HuH-7 (cell line): Measurements from ENCODE around the gene CCNY.

Source experiments
- DNase-seq: peaks from one replicate; pipeline ENCODE4 v3.0.0; 2011; ENCODE audit warnings: low spot score

The CCNY gene

GRCh38 chr10:35331894-35332640 lies 4.2 kb upstream of the CCNY start:
- no peak for DNase-seq

- no peak for DNase-seq
Observed at GRCh38 chr10:35334297-35334696, 2.0 kb upstream of the CCNY start.

GRCh38 chr10:35335133-35336083 lies 901 bp upstream of the CCNY start:
- no peak for DNase-seq

- peak; percentile 35 for DNase-seq
Observed at GRCh38 chr10:35336921-35337823, 863 bp downstream of the CCNY start.

- no peak for DNase-seq
Observed at GRCh38 chr10:35339942-35340341, 3.6 kb downstream of the CCNY start.

GRCh38 chr10:35340975-35341374 lies 4.7 kb downstream of the CCNY start:
- no peak for DNase-seq

- no peak for DNase-seq
Observed at GRCh38 chr10:35341521-35341920, 5.2 kb downstream of the CCNY start.

- no peak for DNase-seq
Observed at GRCh38 chr10:35342183-35342753, 6.0 kb downstream of the CCNY start.

GRCh38 chr10:35343739-35344138 lies 7.4 kb downstream of the CCNY start:
- DNase-seq, result no peak

- DNase-seq, result no peak
Observed at GRCh38 chr10:35345383-35345742, 9.1 kb downstream of the CCNY start.

- DNase-seq, result no peak
Observed at GRCh38 chr10:35346248-35346647, 9.9 kb downstream of the CCNY start.

- DNase-seq, result no peak
Observed at GRCh38 chr10:35347121-35347562, 10.8 kb downstream of the CCNY start.

- no peak for DNase-seq
Observed at GRCh38 chr10:35347899-35348608, 11.7 kb downstream of the CCNY start.

- DNase-seq, result no peak
Observed at GRCh38 chr10:35348609-35349388, 12.5 kb downstream of the CCNY start.

- DNase-seq, result no peak
Observed at GRCh38 chr10:35349389-35349915, 13.1 kb downstream of the CCNY start.

- no peak for DNase-seq
Observed at GRCh38 chr10:35351021-35351420, 14.7 kb downstream of the CCNY start.

GRCh38 chr10:35352097-35352496 lies 15.8 kb downstream of the CCNY start:
- DNase-seq, result no peak

- no peak for DNase-seq
Observed at GRCh38 chr10:35352512-35352911, 16.2 kb downstream of the CCNY start.

GRCh38 chr10:35353395-35353794 lies 17.1 kb downstream of the CCNY start:
- DNase-seq, result no peak

- DNase-seq, result no peak
Observed at GRCh38 chr10:35353805-35354204, 17.5 kb downstream of the CCNY start.
